GM12892 (cell line): ENCODE results near the gene MED12L.

Source experiments
- DNase-seq: peaks from one replicate; pipeline ENCODE4 v3.0.0; 2011; ENCODE audit not compliant: insufficient read length
- FAIRE-seq: peaks from 2 replicates; lab custom pipeline; 2011; peaks lifted over from hg19 to GRCh38; lab: Jason Lieb, UNC
- POLR2A ChIP-seq: IDR thresholded peaks from 2 replicates; pipeline ENCODE4 v1.6.1; 2011; ENCODE audit warnings: low read depth, low read length, control low read depth
- POLR2AphosphoS5 ChIP-seq: IDR thresholded peaks from 2 replicates; pipeline ENCODE4 v1.6.1; 2011; ENCODE audit warnings: low read depth, low read length, control low read depth
- TAF1 ChIP-seq: IDR thresholded peaks from 2 replicates; pipeline ENCODE4 v1.6.1; 2011; ENCODE audit warnings: low read depth, mild to moderate bottlenecking, control low read depth, low read length, borderline replicate concordance

MED12L gene

GRCh38 chr3:151371526-151371925 is 286.1 kb downstream of the MED12L start:
- DNase-seq (no peak), FAIRE-seq (no peak)
- no peak for TF ChIP-seq POLR2A
- TF ChIP-seq POLR2AphosphoS5, result no peak
- TF ChIP-seq TAF1, result no peak

DNA sequence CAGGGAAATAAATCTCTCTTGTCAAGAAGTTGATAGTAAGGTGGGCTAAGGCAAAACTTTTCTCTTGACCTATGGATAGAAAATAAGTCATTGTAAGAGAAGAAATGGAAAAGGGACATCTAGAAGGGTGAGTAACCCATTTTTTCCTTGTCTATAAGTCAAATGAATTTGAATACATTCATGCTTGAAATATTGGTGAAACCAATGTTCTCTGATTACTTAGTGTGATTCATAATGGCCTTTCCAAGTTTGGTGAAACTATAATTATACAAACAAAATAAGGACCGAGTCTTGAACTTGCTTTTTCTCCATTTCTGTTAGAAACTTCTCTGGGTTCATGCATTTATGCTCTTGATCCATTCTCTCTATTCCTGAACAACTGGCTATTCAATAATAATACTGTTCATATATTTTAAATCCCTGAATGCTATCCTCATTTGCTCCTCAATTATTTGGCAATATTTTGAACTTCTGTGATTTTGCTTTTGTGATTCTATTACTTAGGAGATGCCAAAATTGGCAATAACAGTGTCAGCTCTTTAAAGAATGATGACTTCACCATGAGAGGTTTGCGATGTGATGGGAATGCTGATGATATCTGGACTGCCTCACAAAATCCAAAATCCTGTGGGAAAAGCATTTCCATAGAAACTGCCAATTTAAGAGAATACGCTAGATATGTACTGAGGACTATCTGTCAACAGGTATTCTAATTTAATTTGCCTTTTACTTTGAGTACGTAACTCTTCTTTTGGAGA is 286.8 kb downstream of the MED12L start:
- FAIRE-seq (no peak), DNase-seq (no peak)
- TF ChIP-seq POLR2A (no peak), POLR2AphosphoS5 (no peak), TAF1 (no peak)

GRCh38 chr3:151377768-151378385 is 292.4 kb downstream of the MED12L start:
- TF ChIP-seq POLR2AphosphoS5 (no peak), POLR2A (no peak), TAF1 (no peak)
- DNase-seq (no peak), FAIRE-seq (peak; percentile 71)

- no peak for TF ChIP-seq POLR2AphosphoS5
- no peak for TF ChIP-seq POLR2A
- TF ChIP-seq TAF1, result no peak
- DNase-seq, result no peak
- FAIRE-seq, result no peak
These were observed 293.7 kb downstream of the MED12L start for GRCh38 chr3:151379083-151379734.

GRCh38 chr3:151382671-151383070 is 297.2 kb downstream of the MED12L start:
- FAIRE-seq, result no peak
- TF ChIP-seq POLR2A, result no peak
- no peak for TF ChIP-seq TAF1
- TF ChIP-seq POLR2AphosphoS5, result no peak
- DNase-seq, result no peak

DNA sequence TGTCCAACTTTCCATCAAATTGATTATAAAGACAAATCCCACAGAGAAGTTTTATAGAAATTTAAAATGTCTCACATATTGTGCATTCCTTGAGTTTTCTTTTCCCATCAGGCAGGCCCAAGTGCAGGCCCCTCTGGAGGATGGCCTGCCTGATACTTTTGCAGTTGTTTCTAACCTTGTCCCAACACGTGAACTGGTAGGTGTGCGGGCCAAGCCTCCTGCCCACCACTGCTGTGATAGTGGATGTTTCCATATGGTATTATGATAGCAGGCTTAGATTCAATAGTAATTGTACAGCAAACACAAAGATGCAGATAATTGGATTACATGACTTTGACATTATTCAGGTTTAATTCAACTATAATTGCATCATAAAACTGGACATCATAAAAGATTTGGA is 297.6 kb downstream of the MED12L start:
- DNase-seq, result no peak
- peak; percentile 82 for FAIRE-seq
- TF ChIP-seq TAF1 (no peak), POLR2A (no peak), POLR2AphosphoS5 (no peak)

GRCh38 chr3:151383956-151384355 is 298.5 kb downstream of the MED12L start:
- FAIRE-seq (peak; percentile 75), DNase-seq (no peak)
- TF ChIP-seq POLR2A (no peak), TAF1 (no peak), POLR2AphosphoS5 (no peak)

DNA sequence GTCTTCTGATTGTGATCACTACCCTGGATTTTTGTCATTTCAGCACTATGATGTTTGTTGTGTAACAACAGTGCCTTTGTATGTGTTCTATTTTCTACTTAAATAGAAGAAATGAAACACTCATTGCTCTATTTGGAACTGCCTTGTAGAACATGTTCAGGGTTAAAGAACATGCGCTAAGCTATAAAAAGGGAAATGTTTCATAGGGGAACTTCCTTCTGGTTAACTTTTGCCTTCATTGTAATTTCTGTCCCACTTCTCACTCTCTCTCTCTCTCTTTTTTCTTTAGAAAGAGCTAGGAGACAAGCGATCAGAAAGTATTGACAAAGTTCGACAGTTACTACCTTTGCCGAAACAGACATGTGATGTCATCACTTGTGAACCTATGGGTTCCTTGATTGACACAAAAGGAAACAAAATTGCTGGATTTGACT is 299.3 kb downstream of the MED12L start, which contains the start of gene P2RY12:
Gene P2RY12, minus strand, starts transcription at position 13 of the 434 bp plus-strand sequence. CDS start 45,908 bp downstream, outside the sequence.
- DNase-seq (no peak), FAIRE-seq (peak; percentile 67)
- TF ChIP-seq POLR2A (no peak), POLR2AphosphoS5 (no peak), TAF1 (no peak)

GRCh38 chr3:151386056-151386455 is 300.6 kb downstream of the MED12L start:
- no peak for TF ChIP-seq POLR2AphosphoS5
- TF ChIP-seq TAF1, result no peak
- TF ChIP-seq POLR2A, result no peak
- no peak for FAIRE-seq

GRCh38 chr3:151387432-151387831 is 302.0 kb downstream of the MED12L start:
- TF ChIP-seq POLR2AphosphoS5 (no peak), POLR2A (no peak), TAF1 (no peak)
- no peak for DNase-seq
- no peak for FAIRE-seq

More at GRCh38 chr3:151386056-151386455, 300.6 kb downstream of the MED12L start:
- no peak for DNase-seq

GRCh38 chr3:151387842-151388241 is 302.4 kb downstream of the MED12L start:
- FAIRE-seq, result peak; percentile 60
- DNase-seq, result no peak
- no peak for TF ChIP-seq TAF1
- no peak for TF ChIP-seq POLR2AphosphoS5
- no peak for TF ChIP-seq POLR2A
